HCT116 (cell line): ENCODE measurements around the gene FHIT. TPM values are rescaled to one million over a fixed set of nuclear protein-coding genes. Genes with fewer than 3 reads are reported as not detected.

ENCODE experiments used
- ATAC-seq: fragments of 200-7000 bp; cut with Tn5 transposase; 2 replicates; pipeline ENCODE4 v1.9.1; 2020; ENCODE audit warnings: mild to moderate bottlenecking, moderate library complexity
- BruUV-seq: library from RNA; stranded (reverse); fragments of 400-500 nt; replicated peaks from 2 replicates; lab custom pipeline; 2021; lab: Mats Ljungman, UMichigan
- CTCF ChIA-PET: fragments of 300-600 bp; sonication (Branson Sonifier 250); formaldehyde crosslinking; loops from one replicate; lab custom pipeline; 2021; ENCODE audit warnings: antibody characterized with exemption; lab: Charles Lee
- POLR2A ChIA-PET: fragments of 300-600, 350-600 bp; sonication (Branson Sonifier 250); formaldehyde crosslinking; loops from one replicate; lab custom pipeline; 2021; ENCODE audit warnings: antibody characterized with exemption; lab: Charles Lee
- RAD21 ChIA-PET, 2 experiments: fragments of 300-600 bp; sonication (Branson Sonifier 250); formaldehyde crosslinking; loops; one replicate each; lab custom pipeline; 2023; ENCODE audit warnings: low total read pairs in 2 of 2; ENCODE audit not compliant: uncharacterized antibody in 2 of 2, unreplicated experiment in 2 of 2, low non-redundant PET in 1 of 2; lab: Charles Lee
- DNase-seq: peaks from one replicate; pipeline ENCODE4 v3.0.0-alpha.2; 2010; ENCODE audit warnings: low read depth, low spot score
- H2AFZ ChIP-seq: fragments of 200-600 bp; shearing (Covaris generic), sonication (generic); 2 replicates; pipeline ENCODE4 v1.6.1; 2017; ENCODE audit warnings: low read depth, mixed run types, mixed read lengths, antibody characterized with exemption, low read length; ENCODE audit not compliant: poor library complexity, severe bottlenecking
- H3K27ac ChIP-seq: 2 replicates; pipeline ENCODE4 v1.5.1; 2012; ENCODE audit warnings: low read depth, low read length
- H3K27me3 ChIP-seq: fragments of 200-600 bp; sonication (generic); 2 replicates; pipeline ENCODE4 v1.6.1; 2016; ENCODE audit warnings: mixed run types, low read length, mixed read lengths; ENCODE audit not compliant: insufficient read depth
- H3K36me3 ChIP-seq, 2 experiments: fragments of 200-500 bp in 1 of 2; fragments of 200-600 bp in 1 of 2; sonication (Bioruptor generic) in 1 of 2; sonication (generic) in 1 of 2; 2 replicates each; pipeline versions ENCODE4 v1.5.1 to v1.6.1; 2014 to 2016; ENCODE audit warnings: low read length in 2 of 2, inconsistent platforms in 1 of 2, mixed read lengths in 1 of 2, mixed run types in 1 of 2; ENCODE audit not compliant: insufficient read depth in 2 of 2, control insufficient read depth in 1 of 2
- H3K4me1 ChIP-seq, 2 experiments: fragments of 200-600 bp in 1 of 2; sonication (generic) in 1 of 2; 2 replicates each; pipeline versions ENCODE4 v1.5.1 to v1.6.1; 2012 to 2017; ENCODE audit warnings: low read length in 2 of 2, inconsistent platforms in 1 of 2, mild to moderate bottlenecking in 1 of 2, mixed read lengths in 1 of 2, mixed run types in 1 of 2, moderate library complexity in 1 of 2; ENCODE audit not compliant: insufficient read depth in 2 of 2, control insufficient read depth in 1 of 2
- H3K4me2 ChIP-seq: fragments of 200-600 bp; sonication (generic); 2 replicates; pipeline ENCODE4 v1.6.1; 2017; ENCODE audit warnings: mixed run types, low read length, mixed read lengths
- H3K4me3 ChIP-seq, 2 experiments: fragments of 200-600 bp in 1 of 2; sonication (generic) in 1 of 2; replicated peaks in 1 of 2; 2 replicates each; pipeline ENCODE4 v1.5.1; 2011 to 2016; ENCODE audit warnings: low read length in 2 of 2, control low read depth in 1 of 2, low read depth in 1 of 2, mild to moderate bottlenecking in 1 of 2, mixed read lengths in 1 of 2, mixed run types in 1 of 2
- H3K79me2 ChIP-seq: fragments of 200-600 bp; sonication (generic); 2 replicates; pipeline ENCODE4 v1.6.1; 2017; ENCODE audit warnings: mild to moderate bottlenecking, mixed run types, low read length, moderate library complexity, mixed read lengths; ENCODE audit not compliant: insufficient read depth
- H3K9ac ChIP-seq: fragments of 200-600 bp; sonication (generic); 2 replicates; pipeline ENCODE4 v1.6.1; 2016; ENCODE audit warnings: low read length, mixed read lengths
- H3K9me2 ChIP-seq: fragments of 200-600 bp; sonication (generic), shearing (Covaris generic); 2 replicates; pipeline ENCODE4 v1.6.1; 2017; ENCODE audit warnings: mixed run types, mild to moderate bottlenecking, moderate library complexity; ENCODE audit not compliant: insufficient read depth
- H3K9me3 ChIP-seq, 2 experiments: fragments of 200-500 bp in 1 of 2; fragments of 200-600 bp in 1 of 2; sonication (Bioruptor generic) in 1 of 2; sonication (generic) in 1 of 2; 2 replicates each; pipeline ENCODE4 v1.6.1; 2014 to 2017; ENCODE audit warnings: low read length in 2 of 2, mixed read lengths in 2 of 2, inconsistent platforms in 1 of 2, low read depth in 1 of 2, mild to moderate bottlenecking in 1 of 2, mixed run types in 1 of 2, moderate library complexity in 1 of 2; ENCODE audit not compliant: control insufficient read depth in 1 of 2, insufficient read depth in 1 of 2
- H4K20me1 ChIP-seq: fragments of 200-600 bp; sonication (generic), shearing (Covaris generic); 2 replicates; pipeline ENCODE4 v1.6.1; 2017; ENCODE audit warnings: mixed run types, mild to moderate bottlenecking, moderate library complexity; ENCODE audit not compliant: insufficient read depth
- CBX3 ChIP-seq: IDR thresholded peaks from 2 replicates; pipeline ENCODE4 v1.6.1; 2012; ENCODE audit warnings: low read depth
- EGR1 ChIP-seq: IDR thresholded peaks from 2 replicates; pipeline ENCODE4 v1.6.1; 2012; ENCODE audit warnings: low read depth
- ELF1 ChIP-seq: IDR thresholded peaks from 2 replicates; pipeline ENCODE4 v1.6.1; 2012; ENCODE audit warnings: low read depth, borderline replicate concordance
- EZH2 ChIP-seq: fragments of 200-600 bp; sonication (generic); IDR thresholded peaks from 2 replicates; pipeline ENCODE4 v1.6.1; 2017; ENCODE audit warnings: antibody characterized with exemption, mixed run types
- FOSL1 ChIP-seq: IDR thresholded peaks from 2 replicates; pipeline ENCODE4 v1.6.1; 2012; ENCODE audit warnings: low read depth
- MAX ChIP-seq: IDR thresholded peaks from 2 replicates; pipeline ENCODE4 v1.6.1; 2012
- POLR2AphosphoS5 ChIP-seq: IDR thresholded peaks from 2 replicates; pipeline ENCODE4 v1.6.1; 2011; ENCODE audit warnings: mild to moderate bottlenecking, low read depth, low read length, moderate library complexity
- RAD21 ChIP-seq: IDR thresholded peaks from 2 replicates; pipeline ENCODE4 v1.6.1; 2012; ENCODE audit warnings: low read depth, mild to moderate bottlenecking
- REST ChIP-seq: IDR thresholded peaks from 2 replicates; pipeline ENCODE4 v1.6.1; 2012; ENCODE audit warnings: low read depth
- SP1 ChIP-seq: IDR thresholded peaks from 2 replicates; pipeline ENCODE4 v1.6.1; 2012; ENCODE audit warnings: low read depth
- SRF ChIP-seq: IDR thresholded peaks from 2 replicates; pipeline ENCODE4 v1.6.1; 2012; ENCODE audit warnings: low read depth
- TCF7L2 ChIP-seq: IDR thresholded peaks from 2 replicates; pipeline ENCODE4 v1.7.0; 2011; ENCODE audit warnings: borderline replicate concordance, inconsistent platforms; ENCODE audit not compliant: insufficient read depth, insufficient read length; ENCODE audit errors: extremely low read depth
- YY1 ChIP-seq: IDR thresholded peaks from 2 replicates; pipeline ENCODE4 v1.6.1; 2011; ENCODE audit warnings: low read length, low read depth, moderate library complexity, mild to moderate bottlenecking; ENCODE audit not compliant: insufficient replicate concordance; ENCODE audit errors: extremely low read depth
- ZBTB33 ChIP-seq: IDR thresholded peaks from 2 replicates; pipeline ENCODE4 v1.6.1; 2011; ENCODE audit warnings: mild to moderate bottlenecking, low read length, moderate library complexity; ENCODE audit not compliant: insufficient replicate concordance; ENCODE audit errors: extremely low read depth
- ZFX ChIP-seq: fragments of 450-650 bp; IDR thresholded peaks from 2 replicates; pipeline ENCODE4 v1.6.1; 2017
- ZNF274 ChIP-seq: fragments of 200-500 bp; sonication (Bioruptor generic); IDR thresholded peaks from 2 replicates; pipeline ENCODE4 v1.6.1; 2014; ENCODE audit warnings: mild to moderate bottlenecking, low read depth, low read length, inconsistent platforms
- intact Hi-C: fragments of 100-400 bp; cut with micrococcal nuclease; formaldehyde crosslinking; loops from 2 replicates; pipeline ENCODE4 v1.10.0; 2022
- total RNA-seq: library from RNA; stranded (reverse); gene quantifications from one replicate; pipeline ENCODE4 v1.2.1, GENCODE V29; 2021; ENCODE audit not compliant: unreplicated experiment
- TF ChIP-seq, protein P1 (sequence below): IDR thresholded peaks from 2 replicates; pipeline ENCODE4 v1.6.1; 2012

Gene FHIT
- total RNA-seq, 1 experiment from 2014 or later = 20.1 TPM

- no peaks in the 10 kb centered on the region for H3K9me2 ChIP-seq
- no peaks in the 10 kb centered on the region for H3K27me3 ChIP-seq
- CTCF ChIA-PET = no interaction called here
- H3K4me3 ChIP-seq = no peak overlapping the region
- no peaks in the 10 kb centered on the region for H3K4me1 ChIP-seq
- no peak overlapping the region for H3K4me2 ChIP-seq
- DNase-seq (no peak), ATAC-seq (no peak)
- H3K79me2 ChIP-seq = no peaks in the 10 kb centered on the region
- H3K9me3 ChIP-seq = no peaks in the 10 kb centered on the region
- no peak for TF ChIP-seq YY1
- TF ChIP-seq, protein P1, sequence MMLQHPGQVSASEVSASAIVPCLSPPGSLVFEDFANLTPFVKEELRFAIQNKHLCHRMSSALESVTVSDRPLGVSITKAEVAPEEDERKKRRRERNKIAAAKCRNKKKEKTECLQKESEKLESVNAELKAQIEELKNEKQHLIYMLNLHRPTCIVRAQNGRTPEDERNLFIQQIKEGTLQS = no peak
- TF ChIP-seq ELF1 = no peak
- no peak for TF ChIP-seq SP1
- TF ChIP-seq ZFX = no peak
- TF ChIP-seq CBX3 = no peak
- TF ChIP-seq MAX = no peak
- no peak for TF ChIP-seq FOSL1
- no peak for TF ChIP-seq ZBTB33
- no peak for TF ChIP-seq POLR2AphosphoS5
- TF ChIP-seq REST = no peak
- TF ChIP-seq EGR1 = no peak
- TF ChIP-seq EZH2 = no peak
- no peak for TF ChIP-seq TCF7L2
- TF ChIP-seq SRF = no peak
- TF ChIP-seq RAD21 = no peak
- TF ChIP-seq ZNF274 = no peak
- no peak overlapping the region for H3K27ac ChIP-seq
- H4K20me1 ChIP-seq = no peaks in the 10 kb centered on the region
- BruUV-seq = no TSS peak
- H3K9ac ChIP-seq = no peak overlapping the region
- POLR2A ChIA-PET = no interaction called here
- RAD21 ChIA-PET = no interaction called here
- H2AFZ ChIP-seq = no peak overlapping the region
- intact Hi-C loops = no loop called here
- H3K36me3 ChIP-seq = no peaks in the 10 kb centered on the region
These were observed 816.9 kb downstream of the FHIT start for GRCh38 chr3:60434323-60434722.
